ENCODE results near the gene WASF2.

Gene WASF2

DNA sequence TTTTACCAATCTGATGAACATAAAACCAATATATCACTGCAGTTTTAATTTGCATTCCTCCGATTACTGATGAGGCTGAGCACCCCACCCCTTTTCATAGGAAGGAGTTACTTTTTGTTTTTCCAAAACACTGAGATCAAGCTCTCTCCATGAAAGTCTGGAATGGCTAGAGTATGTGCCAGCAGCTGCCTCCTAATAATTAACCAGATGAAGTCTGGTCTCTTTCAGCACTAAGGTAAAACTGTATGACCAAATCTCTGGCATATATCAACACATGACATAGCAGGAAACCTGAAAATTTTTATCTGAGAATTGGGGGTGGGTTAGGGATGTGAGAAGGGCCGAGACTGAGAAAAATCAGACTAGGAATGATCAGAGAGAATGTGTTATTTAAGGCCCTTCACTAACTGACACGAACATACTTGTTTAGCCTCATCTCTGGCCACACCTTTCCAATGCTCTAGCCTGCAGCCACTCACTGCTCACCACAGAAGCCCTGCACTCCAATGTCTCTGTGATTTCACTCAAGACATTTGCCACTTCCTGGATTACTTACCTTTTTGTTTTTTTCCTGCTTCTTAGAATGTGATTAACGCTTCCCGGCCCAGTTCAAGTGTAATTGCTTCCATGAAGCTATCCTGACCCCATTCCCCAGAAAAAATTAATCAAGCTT lies 34.7 kb downstream of the WASF2 start:
- Histone ChIP-seq H3K4me3 (ENCODE audit: low read length) (no peak overlapping the region), H3K9ac (ENCODE audit: low read length) (no peak overlapping the region), H3K4me1 (ENCODE audit: control insufficient read depth, insufficient read depth, low read length) (peaks cover 8% of the 10 kb centered on the region), H3K27me3 (ENCODE audit: control insufficient read depth, insufficient read depth, low read length) (no peaks in the 10 kb centered on the region), H3K9me3 (ENCODE audit: control insufficient read depth, low read length) (no peaks in the 10 kb centered on the region), H3K36me3 (ENCODE audit: control insufficient read depth, insufficient read depth, low read length) (no peaks in the 10 kb centered on the region)

DNA sequence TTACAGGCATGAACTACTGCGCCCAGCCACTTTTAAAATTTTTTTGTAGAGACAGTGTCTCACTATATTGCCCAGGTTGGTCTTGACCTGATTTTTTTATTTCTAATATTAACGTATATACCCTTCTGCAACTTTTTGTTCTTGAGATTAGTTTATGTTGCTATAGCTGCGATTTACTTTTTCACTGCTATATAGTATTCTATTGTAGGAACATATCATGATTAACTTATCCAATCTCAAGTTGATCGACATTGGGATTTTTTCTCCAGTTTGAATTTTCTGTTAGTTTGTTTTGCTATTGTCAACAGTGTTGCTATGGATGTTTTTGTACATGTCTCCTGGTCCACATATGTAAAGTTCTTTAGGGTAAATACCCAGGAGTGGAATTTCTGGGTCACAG lies 35.4 kb downstream of the WASF2 start:
- no peaks in the 10 kb centered on the region for H3K9me3 ChIP-seq (ENCODE audit: control insufficient read depth, low read length)
- H3K4me3 ChIP-seq (ENCODE audit: low read length): no peak overlapping the region
- H3K27me3 ChIP-seq (ENCODE audit: control insufficient read depth, insufficient read depth, low read length): no peaks in the 10 kb centered on the region
- H3K4me1 ChIP-seq (ENCODE audit: control insufficient read depth, insufficient read depth, low read length): peaks cover 8% of the 10 kb centered on the region
- no peak overlapping the region for H3K9ac ChIP-seq (ENCODE audit: low read length)
- H3K36me3 ChIP-seq (ENCODE audit: control insufficient read depth, insufficient read depth, low read length): no peaks in the 10 kb centered on the region

DNA sequence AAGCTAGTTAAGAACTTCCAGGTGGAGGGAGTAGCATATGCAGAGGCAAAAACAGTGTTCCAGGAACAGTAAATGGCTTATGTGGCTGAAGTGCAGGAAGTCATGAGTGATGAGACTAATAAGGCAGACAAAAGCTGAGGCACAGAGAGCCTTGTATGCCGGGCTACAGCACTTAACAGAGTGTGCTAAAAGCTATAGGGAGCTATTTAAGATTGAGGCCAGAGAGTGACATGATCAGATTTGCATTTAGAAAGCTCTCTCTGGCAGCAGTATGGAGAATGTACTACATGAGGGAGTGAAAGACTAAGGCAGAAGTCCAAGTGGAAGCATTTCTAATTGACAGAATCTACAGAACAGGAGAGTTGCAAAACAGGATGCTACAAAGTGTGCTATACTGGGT lies 38.6 kb downstream of the WASF2 start:
- H3K36me3 ChIP-seq (ENCODE audit: control insufficient read depth, insufficient read depth, low read length): no peaks in the 10 kb centered on the region
- no peak overlapping the region for H3K4me3 ChIP-seq (ENCODE audit: low read length)
- no peak overlapping the region for H3K9ac ChIP-seq (ENCODE audit: low read length)
- H3K27me3 ChIP-seq (ENCODE audit: control insufficient read depth, insufficient read depth, low read length): no peaks in the 10 kb centered on the region
- no peaks in the 10 kb centered on the region for H3K9me3 ChIP-seq (ENCODE audit: control insufficient read depth, low read length)
- peaks cover 13% of the 10 kb centered on the region for H3K4me1 ChIP-seq (ENCODE audit: control insufficient read depth, insufficient read depth, low read length)

DNA sequence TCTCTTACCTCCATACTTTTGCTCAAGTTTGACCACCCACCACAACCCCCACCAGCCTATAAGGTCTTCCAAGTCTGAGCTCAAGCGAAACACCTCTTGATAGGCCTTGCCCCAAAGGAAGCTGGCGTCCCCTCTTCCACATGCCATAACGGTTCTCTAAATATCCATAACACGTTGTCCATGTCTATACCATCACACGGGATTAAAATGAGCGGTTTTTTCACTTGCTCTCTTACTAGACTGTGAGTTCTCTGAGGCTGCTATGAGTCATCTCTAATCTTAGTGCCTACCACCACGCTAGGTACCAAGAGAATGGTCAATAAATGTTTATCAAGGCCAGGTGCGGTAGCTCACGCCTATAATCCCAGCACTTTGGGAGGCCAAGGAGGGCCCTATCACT lies 41.0 kb downstream of the WASF2 start:
- Histone ChIP-seq H3K36me3 (ENCODE audit: control insufficient read depth, insufficient read depth, low read length) (no peaks in the 10 kb centered on the region), H3K27me3 (ENCODE audit: control insufficient read depth, insufficient read depth, low read length) (no peaks in the 10 kb centered on the region), H3K4me3 (ENCODE audit: low read length) (no peak overlapping the region), H3K4me1 (ENCODE audit: control insufficient read depth, insufficient read depth, low read length) (peaks cover 5% of the 10 kb centered on the region), H3K9me3 (ENCODE audit: control insufficient read depth, low read length) (no peaks in the 10 kb centered on the region), H3K9ac (ENCODE audit: low read length) (no peak overlapping the region)

DNA sequence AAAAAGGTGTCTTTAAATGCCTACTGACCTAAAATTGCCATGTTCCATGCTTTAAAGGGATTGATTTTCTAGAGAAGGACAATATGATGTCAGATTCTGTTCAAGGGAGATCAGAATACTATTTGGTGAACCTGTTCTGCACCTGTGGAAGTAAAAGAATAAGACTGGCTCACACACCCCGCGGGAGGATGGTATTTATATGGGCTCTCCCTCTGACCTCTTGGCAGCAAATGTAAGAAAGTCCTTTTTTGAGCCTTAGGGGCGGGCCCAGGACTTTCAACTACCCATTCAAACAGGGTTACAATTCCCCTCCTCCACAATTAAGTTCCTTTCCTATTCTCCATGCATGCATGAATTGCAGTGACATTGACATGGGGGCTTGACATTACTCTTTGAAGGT lies 42.1 kb downstream of the WASF2 start:
- Histone ChIP-seq H3K27me3 (ENCODE audit: control insufficient read depth, insufficient read depth, low read length) (no peaks in the 10 kb centered on the region), H3K9ac (ENCODE audit: low read length) (no peak overlapping the region), H3K9me3 (ENCODE audit: control insufficient read depth, low read length) (no peaks in the 10 kb centered on the region), H3K36me3 (ENCODE audit: control insufficient read depth, insufficient read depth, low read length) (no peaks in the 10 kb centered on the region), H3K4me3 (ENCODE audit: low read length) (no peak overlapping the region), H3K4me1 (ENCODE audit: control insufficient read depth, insufficient read depth, low read length) (peaks cover 5% of the 10 kb centered on the region)

DNA sequence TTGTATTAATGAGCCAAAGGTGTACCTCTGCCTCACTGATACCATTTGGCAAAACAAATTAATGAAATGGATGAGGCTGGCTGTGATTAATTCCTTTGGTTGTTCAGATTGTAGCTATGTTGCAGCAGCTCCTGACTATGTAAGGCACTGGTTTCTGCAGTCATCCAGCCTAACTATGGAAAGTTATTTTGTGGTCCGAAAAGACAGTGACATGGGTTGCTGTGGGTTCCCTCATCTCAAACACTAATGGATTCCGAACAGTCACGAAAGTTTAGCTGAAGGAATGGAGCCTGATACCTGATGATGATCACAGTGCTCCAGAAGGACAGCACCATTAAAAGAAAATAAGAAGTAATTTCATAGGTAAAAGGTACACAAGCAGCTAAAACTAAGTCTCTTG lies 42.6 kb downstream of the WASF2 start:
- no peaks in the 10 kb centered on the region for H3K27me3 ChIP-seq (ENCODE audit: control insufficient read depth, insufficient read depth, low read length)
- H3K9ac ChIP-seq (ENCODE audit: low read length): no peak overlapping the region
- H3K9me3 ChIP-seq (ENCODE audit: control insufficient read depth, low read length): no peaks in the 10 kb centered on the region
- H3K36me3 ChIP-seq (ENCODE audit: control insufficient read depth, insufficient read depth, low read length): no peaks in the 10 kb centered on the region
- H3K4me3 ChIP-seq (ENCODE audit: low read length): no peak overlapping the region
- H3K4me1 ChIP-seq (ENCODE audit: control insufficient read depth, insufficient read depth, low read length): peaks cover 5% of the 10 kb centered on the region

DNA sequence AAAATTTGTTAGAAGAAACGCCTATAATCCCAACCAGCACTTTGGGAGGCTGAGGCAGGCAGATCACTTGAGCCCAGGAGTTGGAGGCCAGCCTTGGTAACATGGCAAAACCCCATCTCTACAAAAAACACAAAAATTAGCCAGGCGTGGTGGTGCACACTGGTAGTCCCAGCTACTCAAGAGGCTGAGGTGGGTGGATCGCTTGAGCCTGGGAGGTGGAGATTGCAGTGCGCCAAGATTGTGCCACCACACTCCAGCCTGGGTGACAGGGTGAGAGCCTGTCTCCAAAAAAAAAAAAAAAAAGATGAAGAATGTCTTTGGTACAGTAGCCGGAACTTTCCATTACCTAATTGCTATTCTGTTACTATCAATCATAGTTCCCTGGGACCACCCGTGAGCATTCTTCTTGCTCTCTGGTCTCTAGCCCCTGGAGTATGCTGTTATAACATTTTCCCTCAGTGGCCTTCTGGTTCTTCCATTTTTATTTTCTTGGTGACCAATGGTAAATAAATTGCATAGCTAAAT lies 43.4 kb downstream of the WASF2 start:
- no peaks in the 10 kb centered on the region for H3K9me3 ChIP-seq (ENCODE audit: control insufficient read depth, low read length)
- H3K27me3 ChIP-seq (ENCODE audit: control insufficient read depth, insufficient read depth, low read length): no peaks in the 10 kb centered on the region
- H3K4me3 ChIP-seq (ENCODE audit: low read length): no peak overlapping the region
- no peaks in the 10 kb centered on the region for H3K36me3 ChIP-seq (ENCODE audit: control insufficient read depth, insufficient read depth, low read length)
- no peak overlapping the region for H3K9ac ChIP-seq (ENCODE audit: low read length)
- peaks cover 5% of the 10 kb centered on the region for H3K4me1 ChIP-seq (ENCODE audit: control insufficient read depth, insufficient read depth, low read length)

DNA sequence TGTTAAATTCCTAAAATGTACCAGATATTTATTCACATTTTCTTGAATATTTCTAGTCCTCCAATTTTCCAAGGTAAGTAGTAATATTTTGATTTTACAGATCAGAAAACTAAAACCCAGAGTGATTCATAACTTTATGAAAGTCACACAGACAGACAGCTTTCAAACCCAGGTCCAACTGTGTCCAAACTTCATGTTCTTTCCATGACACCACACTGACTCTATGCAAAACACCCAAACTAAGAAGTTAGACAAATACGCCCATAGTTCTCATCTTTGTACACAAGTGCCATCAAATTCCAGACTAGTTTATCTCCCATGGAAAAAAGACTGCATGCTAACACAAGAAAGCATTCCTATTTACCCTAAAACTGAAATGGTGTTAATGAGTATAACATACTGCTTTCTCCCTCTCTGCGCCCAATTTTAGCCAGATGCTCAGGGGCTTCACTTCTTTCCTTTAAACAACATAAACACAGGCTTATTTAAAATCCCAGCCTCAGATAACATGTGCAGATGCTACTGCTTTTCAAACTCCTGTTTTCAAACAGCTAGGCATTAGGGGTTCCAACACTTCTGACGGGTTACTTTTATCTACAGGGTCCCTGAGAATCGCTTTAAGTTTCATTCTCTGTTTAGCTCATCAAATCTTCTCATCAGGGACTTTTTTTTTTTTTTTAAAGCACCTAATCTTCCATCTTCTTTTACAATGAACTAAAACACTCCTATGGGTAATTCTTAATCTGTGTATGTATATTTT lies 44.6 kb downstream of the WASF2 start:
- peaks cover 6% of the 10 kb centered on the region for H3K4me1 ChIP-seq (ENCODE audit: control insufficient read depth, insufficient read depth, low read length)
- H3K4me3 ChIP-seq (ENCODE audit: low read length): no peak overlapping the region
- H3K36me3 ChIP-seq (ENCODE audit: control insufficient read depth, insufficient read depth, low read length): no peaks in the 10 kb centered on the region
- peak overlapping the region; percentile 13 for H3K9ac ChIP-seq (ENCODE audit: low read length)
- no peaks in the 10 kb centered on the region for H3K27me3 ChIP-seq (ENCODE audit: control insufficient read depth, insufficient read depth, low read length)
- no peaks in the 10 kb centered on the region for H3K9me3 ChIP-seq (ENCODE audit: control insufficient read depth, low read length)

DNA sequence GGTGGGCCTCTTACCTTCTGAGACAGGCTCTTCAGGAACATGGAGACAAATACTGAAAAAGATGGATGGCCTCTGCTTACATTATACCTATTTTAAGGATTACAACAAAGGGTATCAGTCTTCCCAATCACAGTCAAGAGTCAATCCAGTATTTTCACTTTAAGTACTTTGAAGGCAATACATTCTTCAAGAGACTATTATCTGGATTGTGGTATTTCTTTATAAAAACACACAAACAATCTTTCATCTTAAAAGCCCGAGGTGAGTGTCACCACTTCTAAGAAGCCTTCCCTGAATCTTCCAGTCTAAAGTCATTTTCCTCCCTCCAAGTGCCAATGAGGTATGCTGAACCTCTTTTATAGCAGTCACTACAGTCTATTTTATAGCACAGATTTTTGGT lies 45.3 kb downstream of the WASF2 start:
- Histone ChIP-seq H3K36me3 (ENCODE audit: control insufficient read depth, insufficient read depth, low read length) (no peaks in the 10 kb centered on the region), H3K4me3 (ENCODE audit: low read length) (no peak overlapping the region), H3K27me3 (ENCODE audit: control insufficient read depth, insufficient read depth, low read length) (no peaks in the 10 kb centered on the region), H3K9me3 (ENCODE audit: control insufficient read depth, low read length) (no peaks in the 10 kb centered on the region), H3K4me1 (ENCODE audit: control insufficient read depth, insufficient read depth, low read length) (peaks cover 14% of the 10 kb centered on the region), H3K9ac (ENCODE audit: low read length) (no peak overlapping the region)

DNA sequence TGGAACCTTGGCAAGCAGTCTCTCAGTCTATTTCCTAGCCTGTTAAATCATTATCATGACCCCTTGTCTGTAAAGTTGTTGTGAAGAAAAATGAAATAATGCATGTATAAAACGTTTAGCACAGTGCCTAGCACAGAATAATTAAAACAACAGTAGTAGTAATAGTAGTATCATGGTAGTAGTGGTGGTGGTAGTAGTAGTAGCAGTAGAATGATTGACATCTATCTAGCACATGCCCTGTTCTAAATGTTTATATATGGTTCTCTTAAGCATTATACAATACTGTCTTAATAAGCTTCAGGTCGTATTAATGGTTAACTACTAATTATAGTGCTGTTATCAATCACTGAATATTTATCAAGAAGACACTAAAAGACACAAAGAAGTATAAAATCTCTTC lies 50.8 kb downstream of the WASF2 start:
- Histone ChIP-seq H3K9me3 (ENCODE audit: control insufficient read depth, low read length) (no peaks in the 10 kb centered on the region), H3K4me3 (ENCODE audit: low read length) (no peak overlapping the region), H3K4me1 (ENCODE audit: control insufficient read depth, insufficient read depth, low read length) (peaks cover 61% of the 10 kb centered on the region), H3K36me3 (ENCODE audit: control insufficient read depth, insufficient read depth, low read length) (no peaks in the 10 kb centered on the region), H3K9ac (ENCODE audit: low read length) (no peak overlapping the region), H3K27me3 (ENCODE audit: control insufficient read depth, insufficient read depth, low read length) (no peaks in the 10 kb centered on the region)

DNA sequence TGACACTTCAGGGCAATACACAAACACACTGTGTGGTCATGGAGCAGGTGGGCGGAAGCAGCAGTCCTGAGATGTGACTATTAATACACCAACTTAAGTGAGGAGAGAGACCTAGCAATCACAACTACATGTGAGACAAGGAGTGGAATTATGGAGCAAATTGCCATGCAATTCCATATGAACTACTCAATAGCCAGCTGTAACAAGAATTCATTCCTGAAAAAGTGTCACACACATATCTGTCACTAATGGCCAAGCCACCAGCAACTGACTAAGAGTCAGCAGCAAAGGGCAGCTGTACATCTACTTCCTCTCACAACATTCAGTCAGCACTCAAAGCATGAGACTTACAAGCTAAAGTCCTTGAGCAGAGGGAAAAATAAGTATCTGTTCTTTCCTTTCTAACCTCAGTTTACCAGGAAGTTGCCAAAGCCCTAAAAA lies 51.3 kb downstream of the WASF2 start:
- no peaks in the 10 kb centered on the region for H3K36me3 ChIP-seq (ENCODE audit: control insufficient read depth, insufficient read depth, low read length)
- no peak overlapping the region for H3K9ac ChIP-seq (ENCODE audit: low read length)
- H3K4me3 ChIP-seq (ENCODE audit: low read length): no peak overlapping the region
- peaks cover 66% of the 10 kb centered on the region for H3K4me1 ChIP-seq (ENCODE audit: control insufficient read depth, insufficient read depth, low read length)
- H3K27me3 ChIP-seq (ENCODE audit: control insufficient read depth, insufficient read depth, low read length): no peaks in the 10 kb centered on the region
- H3K9me3 ChIP-seq (ENCODE audit: control insufficient read depth, low read length): no peaks in the 10 kb centered on the region
